Testis (tissue), 2 donors: ENCODE results near the gene VPS37B.

Experiments
- POLR2A ChIP-seq: fragments of 450-650 bp; IDR thresholded peaks from one replicate; pipeline ENCODE4 v1.6.1; 2017; ENCODE audit warnings: antibody characterized with exemption, mild to moderate bottlenecking, moderate library complexity
- TF ChIP-seq, protein P1 (sequence below), 3 experiments: fragments of 450-650 bp in 2 of 3; fragments of 200-600 bp in 1 of 3; sonication (generic) in 1 of 3; IDR thresholded peaks; one replicate each; pipeline ENCODE4 v1.5.1; 2016 to 2019; ENCODE audit warnings: antibody characterized with exemption in 3 of 3, mild to moderate bottlenecking in 2 of 3, moderate library complexity in 1 of 3

DNA sequence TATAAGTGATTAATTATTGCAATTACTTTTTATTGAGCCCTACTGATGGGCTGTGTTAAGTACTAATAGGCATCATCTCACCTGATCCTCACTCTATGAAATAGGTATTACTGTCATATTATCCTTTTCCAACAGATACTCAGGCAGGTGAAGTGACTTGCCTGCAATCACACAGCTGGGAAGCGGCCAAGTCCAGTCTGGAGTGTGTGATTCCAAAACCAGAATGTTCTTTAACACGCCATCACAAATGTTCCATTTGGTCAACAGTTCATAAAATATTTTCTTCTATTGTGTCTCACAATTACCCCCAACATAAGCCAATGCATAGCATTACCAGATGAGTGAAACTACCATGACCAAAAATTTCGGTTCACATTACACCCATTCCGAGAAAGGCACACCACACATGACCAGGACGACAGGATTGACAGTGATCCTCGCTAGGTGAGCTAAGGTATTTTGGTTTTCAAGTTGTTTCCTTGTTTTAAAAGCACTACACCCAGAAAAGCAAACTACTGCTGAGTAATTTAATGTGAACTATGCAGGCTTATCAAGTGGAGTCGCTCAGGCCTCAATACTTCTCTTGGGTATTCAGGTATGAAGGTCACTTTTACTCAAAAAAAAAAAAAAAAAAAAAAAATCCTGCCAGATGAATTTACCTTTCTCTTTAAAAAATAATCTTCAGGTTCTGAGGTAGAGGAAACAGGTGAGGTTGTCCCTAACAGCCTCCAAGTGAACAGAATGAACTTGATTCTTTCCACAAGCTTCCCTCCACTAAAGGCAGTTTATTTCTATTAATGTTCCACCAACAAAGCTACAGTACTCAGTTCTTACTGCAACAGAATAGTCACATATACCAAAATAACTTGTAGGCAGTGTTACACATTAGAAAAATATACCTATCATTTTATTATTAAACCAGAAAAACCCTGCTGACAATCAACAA is 2.4 kb downstream of the VPS37B start:
- TF ChIP-seq, protein P1, sequence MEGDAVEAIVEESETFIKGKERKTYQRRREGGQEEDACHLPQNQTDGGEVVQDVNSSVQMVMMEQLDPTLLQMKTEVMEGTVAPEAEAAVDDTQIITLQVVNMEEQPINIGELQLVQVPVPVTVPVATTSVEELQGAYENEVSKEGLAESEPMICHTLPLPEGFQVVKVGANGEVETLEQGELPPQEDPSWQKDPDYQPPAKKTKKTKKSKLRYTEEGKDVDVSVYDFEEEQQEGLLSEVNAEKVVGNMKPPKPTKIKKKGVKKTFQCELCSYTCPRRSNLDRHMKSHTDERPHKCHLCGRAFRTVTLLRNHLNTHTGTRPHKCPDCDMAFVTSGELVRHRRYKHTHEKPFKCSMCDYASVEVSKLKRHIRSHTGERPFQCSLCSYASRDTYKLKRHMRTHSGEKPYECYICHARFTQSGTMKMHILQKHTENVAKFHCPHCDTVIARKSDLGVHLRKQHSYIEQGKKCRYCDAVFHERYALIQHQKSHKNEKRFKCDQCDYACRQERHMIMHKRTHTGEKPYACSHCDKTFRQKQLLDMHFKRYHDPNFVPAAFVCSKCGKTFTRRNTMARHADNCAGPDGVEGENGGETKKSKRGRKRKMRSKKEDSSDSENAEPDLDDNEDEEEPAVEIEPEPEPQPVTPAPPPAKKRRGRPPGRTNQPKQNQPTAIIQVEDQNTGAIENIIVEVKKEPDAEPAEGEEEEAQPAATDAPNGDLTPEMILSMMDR (IDR thresholded peaks at IDR 0.05): no peak
- no peak for TF ChIP-seq POLR2A
